HG03469 (cell line): ENCODE results near the gene MAS1.

Source experiments
- ATAC-seq: cut with Tn5 transposase; IDR thresholded peaks from one replicate; pipeline ENCODE4 v1.9.1; 2021; ENCODE audit warnings: mild to moderate bottlenecking, moderate library complexity, moderate number of reproducible peaks; ENCODE audit not compliant: unreplicated experiment

Gene MAS1

GRCh38 chr6:159879856-159880255, 10.9 kb upstream of the MAS1 start:
- ATAC-seq: no peak

DNA sequence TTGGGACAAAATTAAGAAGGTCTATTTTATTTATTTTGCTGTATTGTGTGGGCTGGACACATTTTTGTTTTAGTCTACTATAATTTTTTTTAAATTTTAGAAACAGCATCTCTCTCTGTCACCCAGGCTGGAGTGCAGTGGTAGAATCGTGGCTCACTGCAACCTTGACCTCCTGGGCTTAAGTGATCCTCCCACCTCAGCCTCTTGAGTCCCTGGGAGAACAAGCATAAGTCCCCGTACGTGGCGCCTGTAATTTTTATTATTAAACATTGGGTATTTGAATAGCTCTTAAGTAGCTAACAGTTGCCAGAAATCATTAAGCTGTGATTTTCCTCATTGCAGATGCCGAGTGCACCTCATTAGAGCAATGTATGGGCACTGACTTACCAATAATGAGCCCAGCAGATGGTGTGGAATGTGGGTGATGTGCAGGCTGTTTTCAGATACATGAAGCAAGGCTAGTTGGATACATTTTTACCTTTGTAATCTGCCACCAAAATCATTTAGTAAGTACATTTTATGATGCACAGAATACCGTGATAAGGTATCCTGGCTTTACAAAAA, 10.3 kb upstream of the MAS1 start:
- no peak for ATAC-seq

DNA sequence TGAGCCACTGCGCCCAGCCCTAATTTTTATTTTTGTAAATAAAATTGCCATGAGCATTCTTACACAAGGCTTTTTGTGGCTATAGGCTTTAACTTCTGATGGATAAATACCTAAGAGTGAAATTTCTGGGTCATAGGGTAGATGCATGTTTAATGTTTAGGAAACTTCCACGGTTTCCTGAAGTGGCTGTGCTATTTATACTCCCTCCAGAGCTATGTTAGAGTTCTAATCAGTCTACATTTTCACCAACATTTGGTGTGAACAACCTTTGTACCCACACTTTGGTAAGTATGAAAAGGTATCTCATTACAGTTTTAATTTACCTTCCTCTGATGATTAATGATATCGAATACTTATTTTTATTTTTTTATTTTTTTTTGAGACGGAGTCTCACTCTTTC, 6.1 kb upstream of the MAS1 start:
- ATAC-seq: no peak

DNA sequence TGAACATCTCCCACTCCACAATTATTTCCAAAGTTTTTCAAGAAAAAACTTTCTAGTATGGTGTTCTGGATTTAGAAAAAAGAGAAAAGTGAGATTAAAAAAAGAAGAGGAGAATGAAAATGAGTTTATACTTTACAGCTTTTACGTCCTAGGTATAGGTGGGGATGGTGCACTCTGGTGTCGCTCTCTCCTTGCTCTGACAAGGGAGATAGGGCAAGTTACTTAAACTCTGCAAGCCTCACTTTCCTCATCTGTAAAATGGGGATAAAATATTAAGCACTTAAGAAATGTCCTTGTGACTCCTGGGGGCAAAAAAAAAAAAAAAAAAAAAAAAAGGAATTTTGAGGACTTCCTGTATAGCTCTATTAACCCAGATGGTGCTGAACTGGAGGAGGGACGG, 4.5 kb upstream of the MAS1 start:
- no peak for ATAC-seq

GRCh38 chr6:159887146-159887545, 3.6 kb upstream of the MAS1 start:
- ATAC-seq: no peak

DNA sequence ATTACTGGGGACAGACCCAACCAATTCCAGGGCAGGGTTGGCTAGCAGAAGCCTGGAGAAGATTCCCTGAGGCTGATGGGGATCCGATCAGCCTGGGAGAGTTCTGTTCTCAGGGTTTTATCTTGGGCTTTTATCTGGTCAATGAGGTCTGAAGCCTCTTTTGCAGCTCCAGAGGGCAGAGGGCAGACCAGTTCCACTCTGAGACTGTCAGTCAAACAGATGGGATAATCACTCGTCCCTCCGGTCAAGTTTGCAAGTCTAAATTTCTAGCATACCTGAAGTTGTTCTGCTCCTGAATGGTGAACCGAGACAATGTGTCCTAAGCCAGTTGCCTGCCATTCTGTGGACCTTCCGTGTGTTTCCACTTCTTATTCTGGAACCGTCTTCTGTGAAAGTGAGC, 3.0 kb upstream of the MAS1 start:
- no peak for ATAC-seq

GRCh38 chr6:159890201-159890600, 587 bp upstream of the MAS1 start:
- ATAC-seq: no peak

- ATAC-seq: no peak
These were observed 1.3 kb downstream of the MAS1 start for GRCh38 chr6:159892053-159892452.

- ATAC-seq: no peak
These were observed 2.3 kb downstream of the MAS1 start for GRCh38 chr6:159893064-159893463.

GRCh38 chr6:159894991-159895390, 4.2 kb downstream of the MAS1 start:
- ATAC-seq: no peak

DNA sequence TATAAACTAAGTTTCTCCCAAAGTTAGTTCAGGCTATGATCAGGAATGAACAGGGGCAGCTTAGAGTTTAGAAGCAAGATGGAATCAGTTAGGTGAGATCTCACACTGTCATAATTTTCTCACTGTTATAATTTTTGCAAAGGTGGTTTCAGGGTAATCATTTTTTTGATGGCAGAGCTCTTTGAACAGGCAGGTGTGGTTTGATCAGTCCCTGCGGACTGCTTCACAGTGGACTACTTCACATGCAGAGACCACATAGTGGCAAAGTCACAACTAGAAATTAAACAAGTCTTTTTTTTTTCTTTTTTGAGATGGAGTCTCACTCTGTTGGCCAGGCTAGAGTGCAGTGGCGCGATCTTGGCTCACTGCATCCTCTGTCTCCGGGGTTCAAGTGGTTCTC, 6.8 kb downstream of the MAS1 start:
- no peak for ATAC-seq

- no peak for ATAC-seq
These were observed 7.7 kb downstream of the MAS1 start for GRCh38 chr6:159898519-159898918.

DNA sequence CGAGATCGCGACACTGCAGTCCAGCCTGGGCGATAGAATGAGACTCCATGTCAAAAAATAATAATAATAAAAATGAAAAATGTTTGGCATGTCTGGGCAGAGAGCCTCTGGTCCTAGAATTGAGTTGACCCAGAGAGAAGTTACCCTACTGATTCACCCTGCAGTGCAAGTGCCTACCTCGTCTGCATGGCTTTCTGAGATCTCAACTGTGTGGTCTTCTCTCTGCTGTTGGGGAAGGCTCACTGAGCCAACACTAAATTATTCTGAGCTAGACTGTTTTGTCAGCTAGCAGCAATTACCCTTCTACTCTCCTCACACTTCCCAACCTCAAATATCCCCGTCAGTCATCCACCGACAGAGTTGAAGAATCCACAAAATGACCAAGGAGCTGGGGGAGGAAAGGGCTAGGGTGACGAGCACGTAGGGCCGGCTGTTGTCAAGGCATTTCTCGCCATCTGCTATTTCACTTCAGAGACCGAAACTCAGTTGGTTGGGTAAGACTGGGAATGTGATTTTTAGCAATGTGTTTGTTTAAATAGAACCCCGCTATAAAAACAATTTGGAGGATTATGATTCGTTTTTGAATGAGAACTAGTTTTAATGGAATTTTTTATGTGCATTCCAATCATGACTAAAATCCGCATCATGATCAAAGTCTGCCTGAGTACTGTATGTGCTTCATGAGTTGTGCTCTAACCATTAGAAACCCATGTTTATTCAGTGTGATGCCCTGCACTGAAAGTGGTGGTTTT, 9.4 kb downstream of the MAS1 start:
- ATAC-seq: no peak

DNA sequence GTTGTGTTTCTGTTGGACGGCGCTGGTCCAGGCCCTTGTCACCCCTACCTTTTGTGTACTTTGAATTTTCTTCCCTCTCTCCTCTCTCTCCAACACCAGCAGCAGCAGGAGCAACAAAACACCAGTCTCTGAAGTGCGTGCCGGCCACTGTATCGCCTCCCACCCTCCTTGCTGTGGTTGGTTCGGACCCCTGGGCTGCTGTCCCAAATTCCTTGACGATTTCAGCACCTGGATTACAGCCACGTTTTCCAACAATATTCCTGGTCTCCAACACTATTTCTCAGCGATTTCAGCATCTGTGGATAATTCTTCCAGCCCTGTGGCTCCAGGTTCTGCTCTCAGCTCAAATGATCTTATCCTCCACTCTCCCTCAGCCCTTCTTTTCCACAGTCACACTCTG, 11.8 kb downstream of the MAS1 start:
- ATAC-seq: no peak

- peak; percentile 65 for ATAC-seq
These were observed 13.7 kb downstream of the MAS1 start for GRCh38 chr6:159904497-159904911.

DNA sequence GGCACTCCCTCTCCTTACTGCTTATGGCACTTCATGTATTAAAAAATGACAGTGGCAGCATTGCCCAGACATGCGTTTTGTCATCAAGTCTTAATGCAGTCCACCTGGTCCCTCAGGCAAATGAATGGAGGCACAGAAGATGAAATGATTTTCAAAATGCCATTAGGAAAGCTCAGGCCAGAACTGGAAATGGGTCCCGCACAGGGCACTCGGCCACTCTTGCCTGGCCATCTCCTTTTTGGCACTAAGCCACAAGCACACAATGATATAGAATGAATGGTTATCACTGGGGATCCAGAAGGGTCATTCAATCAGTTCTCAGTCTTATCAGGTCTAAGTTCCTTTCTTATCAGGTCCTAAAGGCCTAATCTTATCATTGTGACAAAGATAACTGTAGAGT, 15.6 kb downstream of the MAS1 start:
- ATAC-seq: no peak

DNA sequence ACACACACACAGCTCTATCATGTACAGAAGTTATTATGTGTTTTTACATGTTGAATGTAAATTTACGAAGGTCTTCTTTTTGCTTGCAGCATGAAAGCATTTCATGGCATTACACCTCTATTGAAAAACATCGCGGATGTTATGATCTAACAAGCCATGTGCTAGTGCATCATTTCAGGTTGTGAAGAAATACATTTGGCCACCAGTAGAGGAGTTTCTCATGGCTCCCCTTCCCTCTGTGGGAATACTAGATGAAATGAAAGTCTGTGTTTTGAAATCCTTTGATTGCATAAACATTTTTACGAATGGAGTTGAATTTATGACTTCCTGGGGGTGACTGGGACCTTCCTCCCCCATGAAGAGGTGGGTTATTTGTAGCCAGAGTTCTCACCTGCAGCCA, 17.7 kb downstream of the MAS1 start:
- no peak for ATAC-seq

- ATAC-seq: no peak
These were observed 18.2 kb downstream of the MAS1 start for GRCh38 chr6:159908979-159909378.

DNA sequence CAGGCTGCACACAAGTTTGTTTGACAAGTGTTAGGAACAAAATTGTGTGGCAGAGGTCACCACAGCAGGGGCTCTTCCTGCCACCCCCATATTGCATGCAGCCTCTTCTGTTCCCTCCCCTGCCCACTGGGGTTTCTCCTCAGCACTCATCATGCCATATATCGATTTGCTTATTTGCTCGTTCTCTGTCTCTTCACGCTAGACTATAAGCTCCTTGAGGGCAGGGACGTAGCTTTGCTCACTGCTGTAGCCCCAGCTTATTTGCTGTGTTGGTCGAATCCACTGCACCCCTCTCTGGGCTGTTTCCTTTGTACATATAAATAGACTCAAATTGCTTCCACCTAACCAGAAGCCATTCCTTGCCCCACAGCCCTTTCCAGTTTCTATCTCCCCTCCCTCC, 19.6 kb downstream of the MAS1 start:
- no peak for ATAC-seq

GRCh38 chr6:159913375-159913774, 22.6 kb downstream of the MAS1 start:
- ATAC-seq: no peak

DNA sequence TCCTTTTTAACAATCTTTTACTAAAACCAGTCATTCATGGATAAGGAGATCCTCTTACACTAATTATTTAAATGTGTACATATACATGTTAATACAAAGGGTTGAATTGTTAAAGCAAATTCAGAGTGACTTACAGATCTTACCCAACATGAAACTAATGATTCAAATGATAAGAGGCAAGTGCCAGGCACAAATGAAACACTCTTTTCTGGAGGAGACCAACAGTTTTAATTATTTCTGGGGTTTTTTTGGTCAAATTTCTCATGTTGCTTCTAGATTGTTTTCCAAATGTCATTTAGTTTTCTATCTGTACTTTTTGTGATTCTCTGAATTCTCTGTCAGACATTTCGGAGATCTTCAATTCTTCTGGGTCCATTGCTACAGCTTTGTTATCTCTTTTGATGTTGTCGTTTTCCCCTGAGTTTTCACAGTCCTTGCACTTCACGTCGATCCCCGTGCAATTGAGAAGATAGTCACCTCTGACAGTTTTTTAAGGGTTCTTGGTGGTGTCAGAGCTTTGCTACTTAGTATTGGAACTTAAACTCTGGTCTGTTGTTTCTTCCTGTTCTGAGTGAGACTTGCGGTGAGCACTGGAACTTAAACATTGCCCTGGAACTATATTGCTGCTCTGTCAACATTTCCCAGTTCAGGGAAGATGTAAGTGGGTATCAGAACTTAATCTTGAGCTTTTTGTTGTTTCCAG, 23.2 kb downstream of the MAS1 start:
- no peak for ATAC-seq

- no peak for ATAC-seq
These were observed 23.8 kb downstream of the MAS1 start for GRCh38 chr6:159914565-159914923.
